ENCODE data around the gene VKORC1. TPM values are rescaled to one million over a fixed set of nuclear protein-coding genes. Genes with fewer than 3 reads are reported as not detected.

Gene VKORC1
- total RNA-seq, 1 experiment from 2014 or later = 105 TPM

GRCh38 chr16:31130899-31131298 is 36.3 kb upstream of the VKORC1 start:
- peak overlapping the region; percentile 18; the same call in 1 of the 2 replicates for H3K27ac ChIP-seq (ENCODE audit: low read length)

GRCh38 chr16:31130336-31130891 is 35.8 kb upstream of the VKORC1 start:
- CTCF ChIA-PET = no interaction called here
- H3K9ac ChIP-seq (ENCODE audit: low read length) = no peak overlapping the region
- H3K9me2 ChIP-seq (replicated peaks; ENCODE audit: low read length) = no peaks in the 10 kb centered on the region
- no peaks in the 10 kb centered on the region for H3F3A ChIP-seq (ENCODE audit: low read length, unreplicated experiment)
- H2AFZ ChIP-seq (ENCODE audit: low read length) = no peak overlapping the region
- H4K20me1 ChIP-seq (ENCODE audit: low read length) = no peaks in the 10 kb centered on the region
- BruUV-seq (replicated peaks) = no TSS peak
- H3K36me3 ChIP-seq (ENCODE audit: low read depth, low read length) = no peaks in the 10 kb centered on the region; the same call in 1 of the 2 replicates
- no peak for DNase-seq
- no peak for ATAC-seq
- peak overlapping the region; percentile 18; the same call in 1 of the 2 replicates for H3K27ac ChIP-seq (ENCODE audit: low read length)
- POLR2A ChIA-PET (ENCODE audit: unreplicated experiment) = no interaction called here
- no peaks in the 10 kb centered on the region for H3K27me3 ChIP-seq (ENCODE audit: low read length)
- TF ChIP-seq EZH2 (IDR thresholded peaks at IDR 0.05; ENCODE audit: low read length, unreplicated experiment) (no peak), CTCF (conservative IDR thresholded peaks at IDR 0.05; ENCODE audit: low read depth, low read length) (no peak), EZH2phosphoT487 (IDR thresholded peaks at IDR 0.05; ENCODE audit: borderline replicate concordance, low read length) (no peak)
- intact Hi-C loops (cut with micrococcal nuclease) = no loop called here
- no peak overlapping the region for H3K4me2 ChIP-seq (ENCODE audit: low read length)
- H3K4me3 ChIP-seq (ENCODE audit: low read length) = no peak overlapping the region
- H3K4me1 ChIP-seq (ENCODE audit: insufficient read depth, low read length) = peaks cover 34% of the 10 kb centered on the region
- no peaks in the 10 kb centered on the region for H3K79me2 ChIP-seq (ENCODE audit: low read length)
- H3K9me3 ChIP-seq (ENCODE audit: low read length) = no peaks in the 10 kb centered on the region

More at GRCh38 chr16:31130899-31131298, 36.3 kb upstream of the VKORC1 start:
- Histone ChIP-seq H3K9me3 (ENCODE audit: low read length) (no peaks in the 10 kb centered on the region), H3K9me2 (replicated peaks; ENCODE audit: low read length) (no peaks in the 10 kb centered on the region), H4K20me1 (ENCODE audit: low read length) (no peaks in the 10 kb centered on the region), H2AFZ (ENCODE audit: low read length) (no peak overlapping the region), H3K79me2 (ENCODE audit: low read length) (no peaks in the 10 kb centered on the region), H3K4me1 (ENCODE audit: insufficient read depth, low read length) (peaks cover 34% of the 10 kb centered on the region), H3K36me3 (ENCODE audit: low read depth, low read length) (no peaks in the 10 kb centered on the region; the same call in 1 of the 2 replicates), H3K9ac (ENCODE audit: low read length) (no peak overlapping the region), H3K27me3 (ENCODE audit: low read length) (no peaks in the 10 kb centered on the region), H3K4me3 (ENCODE audit: low read length) (no peak overlapping the region), H3F3A (ENCODE audit: low read length, unreplicated experiment) (no peaks in the 10 kb centered on the region), H3K4me2 (ENCODE audit: low read length) (peak overlapping the region; percentile 19; the same call in 1 of the 2 replicates)
- TF ChIP-seq EZH2 (IDR thresholded peaks at IDR 0.05; ENCODE audit: low read length, unreplicated experiment) (no peak), EZH2phosphoT487 (IDR thresholded peaks at IDR 0.05; ENCODE audit: borderline replicate concordance, low read length) (no peak), CTCF (conservative IDR thresholded peaks at IDR 0.05; ENCODE audit: low read depth, low read length) (no peak)
- ChIA-PET CTCF (no interaction called here), POLR2A (ENCODE audit: unreplicated experiment) (no interaction called here)
- peak; percentile 32 for ATAC-seq
- peak; percentile 67 for DNase-seq
- intact Hi-C loops (cut with micrococcal nuclease) = no loop called here
- BruUV-seq (replicated peaks) = no TSS peak

- intact Hi-C loops (cut with micrococcal nuclease) = no loop called here
- no peaks in the 10 kb centered on the region for H3K9me2 ChIP-seq (replicated peaks; ENCODE audit: low read length)
- H2AFZ ChIP-seq (ENCODE audit: low read length) = no peak overlapping the region
- TF ChIP-seq EZH2phosphoT487 (IDR thresholded peaks at IDR 0.05; ENCODE audit: borderline replicate concordance, low read length) (no peak), CTCF (conservative IDR thresholded peaks at IDR 0.05; ENCODE audit: low read depth, low read length) (no peak), EZH2 (IDR thresholded peaks at IDR 0.05; ENCODE audit: low read length, unreplicated experiment) (no peak)
- POLR2A ChIA-PET (ENCODE audit: unreplicated experiment) = no interaction called here
- no peaks in the 10 kb centered on the region for H3F3A ChIP-seq (ENCODE audit: low read length, unreplicated experiment)
- DNase-seq = no peak
- no peak overlapping the region for H3K9ac ChIP-seq (ENCODE audit: low read length)
- H3K27me3 ChIP-seq (ENCODE audit: low read length) = no peaks in the 10 kb centered on the region
- CTCF ChIA-PET = no interaction called here
- no peaks in the 10 kb centered on the region for H4K20me1 ChIP-seq (ENCODE audit: low read length)
- no peaks in the 10 kb centered on the region for H3K9me3 ChIP-seq (ENCODE audit: low read length)
- H3K4me1 ChIP-seq (ENCODE audit: insufficient read depth, low read length) = peaks cover 31% of the 10 kb centered on the region
- peak overlapping the region; percentile 72 for H3K27ac ChIP-seq (ENCODE audit: low read length)
- H3K36me3 ChIP-seq (ENCODE audit: low read depth, low read length) = no peaks in the 10 kb centered on the region; the same call in 1 of the 2 replicates
- ATAC-seq = no peak
- H3K4me3 ChIP-seq (ENCODE audit: low read length) = no peak overlapping the region
- no TSS peak for BruUV-seq (replicated peaks)
- H3K79me2 ChIP-seq (ENCODE audit: low read length) = no peaks in the 10 kb centered on the region
- H3K4me2 ChIP-seq (ENCODE audit: low read length) = no peak overlapping the region
Observed at GRCh38 chr16:31129568-31130335, 35.2 kb upstream of the VKORC1 start.

Measured in PC-3 (cell line).